T follicular helper cell (primary cell): ENCODE measurements around the gene MCU.

ENCODE experiments used
- DNase-seq: peaks from one replicate; pipeline ENCODE4 v3.0.0-alpha.2; 2020; ENCODE audit warnings: low read depth

The MCU gene

DNA sequence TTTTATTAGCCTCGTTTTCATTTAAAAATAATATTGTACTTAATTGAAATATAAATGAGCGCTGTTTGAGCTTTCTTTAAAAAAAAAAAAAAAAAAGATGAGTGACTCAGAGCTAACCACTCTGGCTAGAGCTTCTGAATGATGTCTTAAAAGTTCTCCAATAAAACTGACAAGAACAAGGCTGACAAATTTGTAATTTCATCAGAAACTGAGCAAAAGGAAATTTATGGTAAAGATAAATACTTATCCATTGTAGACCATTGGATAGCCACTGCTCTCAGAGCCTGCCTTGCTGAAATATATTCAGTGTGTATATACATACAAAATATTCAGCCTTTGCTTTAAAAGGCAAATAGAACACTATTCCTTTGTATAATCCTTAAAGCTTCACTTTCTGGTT lies 110.4 kb downstream of the MCU start:
- DNase-seq = no peak

DNA sequence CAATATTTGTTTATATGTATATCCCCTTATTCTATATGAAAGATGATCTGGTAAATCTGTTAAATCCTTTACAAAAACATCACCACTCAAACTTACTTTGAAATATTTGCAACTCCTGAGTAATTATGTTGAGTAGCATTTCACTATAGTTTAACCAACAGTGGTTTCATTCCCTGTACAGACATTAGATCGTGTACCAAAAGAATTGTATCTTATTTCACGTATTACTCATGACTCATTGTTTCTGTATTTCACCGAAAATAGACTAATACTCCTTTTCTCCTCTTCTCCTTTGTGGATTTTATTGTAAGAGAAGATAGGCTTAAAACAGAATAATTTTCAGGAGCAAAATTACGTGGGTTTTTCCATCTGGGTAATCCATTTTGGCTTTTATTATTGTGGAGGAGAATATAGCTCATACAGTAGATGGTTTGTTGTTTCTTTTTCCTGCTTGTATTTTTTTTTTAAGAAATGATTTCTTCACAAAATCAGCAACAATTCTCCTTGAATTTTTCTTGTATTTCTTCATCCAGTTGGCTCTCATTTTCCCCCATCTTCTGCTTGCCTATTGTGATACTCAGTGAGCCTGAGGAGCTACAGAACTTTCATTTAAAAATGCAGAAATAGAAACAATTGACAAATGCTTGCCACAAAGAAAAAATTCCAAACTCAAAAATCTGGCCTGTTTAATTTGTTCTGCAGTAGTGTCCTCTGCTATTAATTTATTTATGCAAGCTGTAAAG lies 111.0 kb downstream of the MCU start:
- DNase-seq = no peak

DNA sequence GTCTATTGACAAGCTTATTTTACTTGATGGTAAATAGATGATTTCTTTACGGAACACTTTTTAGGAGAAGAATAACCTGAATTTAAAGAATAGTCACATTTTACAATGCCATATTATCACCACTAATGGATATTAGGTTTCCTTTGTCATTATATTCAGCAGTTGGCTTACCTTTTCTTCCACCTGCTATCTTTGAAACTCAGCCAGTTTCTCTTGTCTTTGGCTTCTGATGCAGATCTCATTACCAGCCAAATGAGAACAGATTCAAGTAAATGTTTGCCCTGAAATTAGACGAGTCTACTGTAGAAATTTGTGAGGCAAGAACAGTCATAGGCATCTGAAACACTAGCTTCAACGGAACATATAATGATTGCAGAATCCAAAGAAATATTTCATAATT lies 116.1 kb downstream of the MCU start:
- DNase-seq = no peak

DNA sequence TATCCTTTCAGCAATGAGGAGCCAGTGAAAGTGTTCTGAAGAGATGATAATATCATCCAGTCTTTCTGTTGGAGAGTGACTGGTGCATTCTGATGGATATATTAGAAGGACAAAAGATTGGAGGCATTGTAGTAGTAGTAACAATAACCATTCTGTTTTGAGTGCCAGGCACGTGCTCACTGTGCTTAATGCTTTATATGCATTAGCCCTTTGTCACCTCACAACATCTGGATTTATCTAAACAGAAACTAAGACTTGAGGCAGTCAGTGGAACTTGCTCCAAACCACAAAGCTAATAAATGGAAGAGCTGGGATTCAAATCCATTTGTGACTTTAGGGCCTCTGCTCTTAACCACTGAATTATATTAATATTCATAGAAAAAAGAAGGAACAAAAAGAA lies 117.1 kb downstream of the MCU start:
- no peak for DNase-seq

DNA sequence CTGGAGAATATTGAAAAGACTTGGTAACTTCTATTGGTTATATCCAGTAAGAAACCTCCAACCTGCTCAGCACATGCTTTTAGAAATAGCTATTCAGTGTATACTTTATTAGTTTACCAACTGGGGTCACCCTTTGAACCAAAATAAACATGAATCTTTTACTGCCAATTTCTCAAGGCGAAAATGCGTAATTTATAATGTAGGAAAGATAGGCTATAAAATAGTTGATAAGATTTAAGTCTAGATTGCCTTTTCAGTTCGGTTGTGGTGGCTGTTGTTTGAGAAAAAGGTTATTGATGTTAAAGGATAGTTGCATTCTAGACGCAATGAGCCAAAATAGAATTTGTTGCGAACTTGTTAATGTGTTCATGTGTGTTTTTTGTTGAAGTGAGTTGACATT lies 119.0 kb downstream of the MCU start:
- no peak for DNase-seq

DNA sequence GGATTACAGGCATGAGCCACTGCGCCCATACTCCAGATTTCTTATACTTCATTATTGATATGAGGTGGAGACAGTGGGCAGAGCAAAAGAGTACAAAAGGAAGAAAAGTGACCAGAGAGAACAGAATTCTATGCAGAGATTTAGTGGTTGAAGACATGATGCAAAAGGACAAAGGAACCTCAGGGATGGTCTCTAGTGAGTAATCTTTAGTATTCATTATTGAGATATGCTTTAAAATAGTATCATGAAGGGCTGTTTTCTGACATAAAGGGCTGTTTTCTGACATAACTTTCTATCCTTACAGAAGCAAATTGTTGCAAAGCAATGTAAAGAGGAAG lies 120.4 kb downstream of the MCU start:
- DNase-seq = no peak

DNA sequence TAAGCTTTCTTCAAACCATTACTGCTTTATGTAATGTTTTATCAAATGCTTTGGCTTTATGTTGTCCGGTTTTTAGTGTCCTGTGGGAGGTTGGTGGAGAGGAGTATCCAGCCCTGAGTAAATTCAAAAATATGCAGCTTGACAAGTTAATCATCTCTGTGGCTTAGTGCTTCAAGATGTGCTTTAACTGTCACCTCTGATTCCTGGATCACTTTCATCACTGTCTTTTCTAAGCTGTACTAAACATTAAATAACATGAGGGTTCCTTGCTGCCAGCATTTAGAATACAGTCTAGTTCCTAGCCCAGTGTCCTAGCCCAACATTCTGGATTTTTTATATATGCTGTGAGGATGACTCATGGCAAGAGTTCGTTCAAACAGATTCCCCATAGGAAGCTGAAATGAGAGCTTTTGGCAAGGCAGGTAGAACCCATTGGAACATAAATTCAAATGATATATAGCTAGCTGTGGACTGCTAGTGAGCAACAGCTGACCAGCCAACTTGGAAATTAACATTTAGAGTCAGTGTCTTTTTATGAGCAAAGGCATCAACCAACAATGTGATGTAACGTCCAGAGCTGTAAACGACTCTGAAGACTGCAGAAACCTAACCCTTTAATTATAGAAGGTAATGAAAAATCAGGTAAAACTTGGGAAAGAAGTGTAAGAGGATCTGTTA lies 120.9 kb downstream of the MCU start:
- DNase-seq = no peak

DNA sequence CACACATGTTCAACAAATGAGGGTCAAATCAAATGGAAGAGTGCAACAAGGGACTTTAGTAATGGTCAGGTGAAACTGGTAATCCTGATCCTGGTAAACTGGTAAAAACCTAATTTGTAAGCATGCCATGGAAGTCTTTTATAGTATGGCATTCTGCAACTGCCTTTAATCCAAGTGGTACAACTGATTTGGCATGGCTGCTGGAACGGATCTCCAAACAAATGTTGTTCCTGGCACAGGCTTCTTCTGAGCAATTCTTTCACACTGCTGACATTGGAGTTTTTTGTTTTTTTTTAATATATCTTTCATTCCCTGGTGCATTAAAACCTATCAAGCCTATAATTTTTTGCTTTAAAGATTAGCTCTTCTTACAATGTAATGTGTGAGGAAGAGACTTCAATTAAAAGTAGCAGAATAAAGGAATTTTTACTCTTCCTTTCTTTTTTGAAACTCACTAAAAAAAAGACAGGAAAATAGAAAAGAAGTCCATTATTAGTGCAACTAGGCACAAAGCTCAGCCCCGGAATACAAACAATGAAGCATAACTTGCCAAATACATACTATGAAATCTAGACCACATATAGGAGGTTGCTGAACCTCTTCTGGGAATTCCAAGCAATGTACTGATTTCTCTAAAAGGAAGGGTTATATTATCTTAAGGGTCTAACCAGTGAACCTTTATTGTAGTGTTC lies 122.3 kb downstream of the MCU start:
- no peak for DNase-seq

DNA sequence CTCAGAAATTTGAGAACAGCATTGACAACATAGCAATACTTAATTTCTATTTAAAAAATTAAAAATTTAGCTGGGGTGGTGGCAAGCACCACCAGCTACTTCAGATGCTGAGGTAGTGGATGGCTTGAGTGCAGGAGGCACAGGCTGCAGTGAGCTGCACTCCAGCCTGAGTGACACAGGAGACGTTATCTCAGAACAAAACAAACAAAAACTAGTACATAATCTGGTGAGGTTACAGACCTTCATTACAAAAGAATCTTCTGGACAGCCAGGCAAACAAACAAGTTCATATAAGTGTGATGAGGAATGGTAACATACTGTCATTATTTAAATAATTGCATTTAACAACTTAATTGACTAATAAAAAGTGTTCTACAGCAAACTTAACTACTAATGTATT lies 124.6 kb downstream of the MCU start:
- DNase-seq = no peak

DNA sequence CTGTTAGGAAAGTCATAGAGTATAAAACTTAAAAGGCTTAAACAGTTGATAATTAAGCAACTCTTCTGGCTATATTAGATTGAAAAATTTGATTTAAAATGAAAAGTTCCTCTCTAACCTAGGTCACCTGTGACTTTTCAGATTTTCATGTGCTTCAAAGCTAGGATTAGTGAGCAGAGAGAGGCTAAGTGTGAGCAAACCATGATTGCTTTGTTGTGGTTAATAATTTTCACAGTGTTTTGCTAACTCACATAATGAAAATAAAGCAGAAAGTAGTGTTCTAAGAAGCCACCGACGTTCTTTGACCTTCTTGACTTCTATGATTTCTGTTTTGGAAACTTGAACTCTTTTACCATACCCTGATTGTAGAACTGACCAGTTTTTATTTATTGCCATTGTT lies 126.1 kb downstream of the MCU start:
- no peak for DNase-seq

DNA sequence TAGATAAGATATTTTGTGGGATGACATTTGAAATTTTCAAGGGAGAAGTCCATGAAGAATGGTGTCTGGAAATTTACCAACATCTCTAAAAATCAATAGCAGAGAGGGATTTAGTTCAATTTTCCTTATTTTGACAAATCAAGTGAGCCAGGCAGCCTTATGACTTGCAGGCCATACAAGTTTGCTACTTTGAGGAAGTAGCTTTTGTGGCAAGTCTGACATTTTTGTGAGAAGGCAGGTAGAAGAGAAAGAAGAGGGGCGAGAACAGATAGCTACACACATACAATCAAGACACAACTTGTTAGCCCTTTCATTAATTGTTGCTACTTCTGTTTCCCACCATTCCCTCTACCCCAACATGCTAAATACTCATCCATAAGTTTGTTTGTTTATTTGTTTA lies 127.1 kb downstream of the MCU start:
- no peak for DNase-seq

DNA sequence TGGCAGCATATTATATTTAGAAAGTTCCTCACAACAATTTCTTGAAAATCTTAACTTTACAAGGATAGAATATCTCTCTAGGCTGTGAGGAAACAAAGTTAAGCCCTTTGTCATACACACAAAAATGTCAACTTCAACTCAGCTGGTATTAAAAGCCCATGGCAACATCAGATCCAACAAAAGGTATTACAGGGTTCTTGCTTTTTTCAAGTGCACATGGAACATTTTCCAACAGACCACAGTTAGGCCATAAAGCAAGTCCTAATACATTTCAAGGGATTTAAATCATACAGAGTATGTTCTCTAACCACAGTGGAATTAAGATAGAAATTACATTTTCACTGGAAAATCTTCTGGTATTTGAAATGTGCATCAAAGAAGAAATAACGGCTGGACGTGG lies 129.7 kb downstream of the MCU start:
- DNase-seq = no peak

DNA sequence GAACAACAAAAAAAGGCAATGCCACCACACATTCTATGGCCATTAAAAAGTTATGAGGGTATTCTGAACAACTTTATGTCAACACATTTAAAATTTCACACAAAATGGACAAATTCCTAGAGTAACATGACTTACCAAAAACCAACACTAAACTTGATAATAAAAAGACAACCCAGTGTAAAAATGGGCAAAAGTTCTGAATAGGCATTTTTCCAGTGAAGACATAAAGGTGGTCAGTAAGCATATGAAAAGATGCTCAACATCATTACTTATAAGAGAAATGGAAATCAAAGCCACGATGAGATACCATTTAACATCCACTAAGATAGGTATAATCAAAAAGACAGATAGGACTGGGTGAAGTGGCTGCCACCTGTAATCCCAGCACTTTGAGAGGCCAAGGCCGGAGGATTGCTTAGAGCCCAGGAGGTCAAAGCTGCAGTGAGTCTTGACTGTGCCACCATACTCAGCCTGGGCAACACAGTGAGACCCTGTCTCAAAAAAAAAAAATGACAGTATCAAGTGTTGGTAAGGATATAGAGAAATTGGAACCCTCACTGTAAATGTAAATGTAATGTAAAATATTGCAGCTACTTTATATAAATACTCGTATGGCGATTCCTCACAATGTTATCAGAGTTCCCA lies 130.5 kb downstream of the MCU start:
- no peak for DNase-seq

DNA sequence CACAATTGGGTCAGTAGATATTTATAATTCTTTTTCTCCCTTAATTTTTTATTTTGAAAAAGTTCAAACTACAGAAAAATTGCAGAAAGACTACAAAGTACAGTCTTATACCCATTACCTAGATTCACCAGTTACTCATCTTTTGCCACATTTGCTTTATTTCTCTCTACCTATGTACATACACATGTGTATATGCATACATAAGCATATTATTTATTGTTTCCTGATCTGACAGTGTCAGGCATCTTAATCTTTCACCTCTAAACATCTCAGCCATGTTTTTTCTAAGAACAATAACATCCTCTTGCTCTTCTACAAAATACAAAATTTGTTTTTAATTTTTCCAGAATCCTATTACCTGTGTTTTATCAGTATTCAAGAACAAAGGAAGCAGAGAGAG lies 133.2 kb downstream of the MCU start:
- DNase-seq = no peak

DNA sequence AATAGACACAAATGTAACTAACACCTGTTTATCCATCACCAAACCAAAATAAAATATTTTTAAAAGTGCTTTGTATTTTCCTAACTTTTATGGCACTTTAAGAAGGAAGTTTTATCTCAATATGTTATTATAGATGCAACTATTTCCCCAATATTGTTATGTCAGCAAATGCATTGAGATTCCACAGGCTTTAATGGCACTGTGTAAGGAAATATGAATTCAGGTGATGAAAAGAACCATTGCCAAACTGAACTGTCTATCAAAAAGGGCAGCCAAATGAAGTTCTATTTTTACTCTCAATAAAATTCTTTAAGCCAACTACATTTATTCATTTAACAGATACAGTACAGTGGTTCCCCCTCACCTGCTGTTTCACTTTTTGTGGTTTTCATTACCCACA lies 134.4 kb downstream of the MCU start:
- DNase-seq = no peak

DNA sequence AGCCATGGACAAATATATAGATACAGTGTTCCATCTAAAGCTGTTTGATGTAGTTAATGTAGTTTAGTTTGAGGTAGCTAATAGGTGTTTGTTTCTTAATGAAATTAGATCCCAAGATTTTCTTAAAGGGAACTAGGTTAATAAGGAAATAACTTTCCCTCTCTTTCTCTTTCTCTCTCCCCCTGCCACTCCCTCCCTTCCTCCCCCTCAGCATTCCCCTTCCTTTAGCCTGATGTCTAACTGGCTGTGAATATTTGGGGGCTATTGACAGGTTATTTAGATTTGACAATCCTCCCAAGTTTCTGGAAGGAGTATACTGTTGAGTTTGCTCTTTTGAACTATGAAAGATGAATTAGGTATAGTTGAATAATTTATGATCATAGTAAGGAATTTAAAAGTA lies 136.4 kb downstream of the MCU start:
- no peak for DNase-seq

DNA sequence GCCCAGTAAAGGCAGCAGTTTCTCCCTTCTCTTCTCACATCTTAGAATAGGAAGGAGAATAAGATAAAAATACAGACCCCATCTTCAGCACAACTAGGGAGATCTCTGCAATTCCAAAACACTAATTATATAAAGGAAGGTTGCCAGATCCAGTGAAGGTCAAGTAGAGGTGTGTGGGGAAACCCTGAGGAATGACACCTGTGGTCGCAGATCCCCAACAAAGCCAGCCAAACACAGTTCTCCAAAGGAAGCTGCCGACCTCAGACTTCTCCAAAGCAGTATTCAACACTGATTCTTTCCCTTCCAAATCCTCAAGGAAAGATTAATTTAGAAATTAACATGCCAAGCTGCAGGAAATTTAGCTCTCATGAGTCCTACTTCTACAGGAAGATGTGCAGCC lies 138.7 kb downstream of the MCU start:
- DNase-seq = no peak

DNA sequence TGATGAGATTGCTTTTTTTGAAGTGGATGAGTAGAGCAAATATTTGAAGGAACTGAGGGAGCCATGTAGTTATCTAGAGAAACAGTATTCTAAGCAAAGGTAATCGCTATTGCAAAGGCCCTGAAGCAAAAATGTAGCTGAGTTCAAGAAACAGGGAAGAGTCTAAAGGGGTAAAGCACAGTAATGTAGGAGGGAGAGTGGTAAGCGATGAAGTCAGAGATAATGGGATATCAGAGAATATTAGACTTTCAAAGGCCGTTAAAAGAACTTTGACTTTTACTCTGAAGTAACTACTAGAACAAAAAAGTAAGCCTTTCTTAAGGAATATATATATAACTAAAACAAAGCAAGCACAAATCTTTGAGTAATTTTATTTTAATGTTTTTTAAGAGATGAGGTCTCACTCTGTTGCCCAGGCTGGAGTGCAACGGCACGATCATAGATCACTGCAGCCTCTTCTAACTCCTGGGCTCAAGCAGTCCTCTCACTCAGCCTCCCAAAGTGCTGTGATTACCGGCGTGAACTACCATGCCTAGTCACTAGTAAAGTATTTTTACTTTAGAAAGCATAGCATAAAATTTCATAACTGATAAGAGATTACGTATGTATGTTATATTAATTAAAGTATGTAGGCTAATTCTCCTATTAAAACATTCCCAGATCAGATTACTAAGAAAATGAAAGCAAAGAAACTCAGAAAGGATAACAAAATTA lies 139.9 kb downstream of the MCU start:
- no peak for DNase-seq

DNA sequence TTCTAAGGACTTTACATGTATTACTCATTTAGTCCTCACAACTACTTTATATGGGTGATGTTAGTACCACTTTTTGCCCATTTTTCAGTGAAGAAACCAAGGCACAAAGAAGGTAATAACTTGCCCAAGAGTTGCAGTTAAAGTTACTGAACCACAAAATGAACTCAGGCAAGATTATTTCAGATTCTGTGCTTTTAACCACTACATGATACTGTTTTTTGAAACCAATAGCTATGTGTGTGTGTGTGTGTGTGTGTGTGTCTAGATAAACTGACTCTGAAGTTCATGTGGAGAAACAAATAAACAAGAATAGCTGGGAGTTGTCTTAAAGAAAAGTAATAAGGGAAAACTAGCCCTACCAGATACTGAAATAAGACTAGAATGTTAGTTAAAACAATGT lies 140.8 kb downstream of the MCU start:
- no peak for DNase-seq

DNA sequence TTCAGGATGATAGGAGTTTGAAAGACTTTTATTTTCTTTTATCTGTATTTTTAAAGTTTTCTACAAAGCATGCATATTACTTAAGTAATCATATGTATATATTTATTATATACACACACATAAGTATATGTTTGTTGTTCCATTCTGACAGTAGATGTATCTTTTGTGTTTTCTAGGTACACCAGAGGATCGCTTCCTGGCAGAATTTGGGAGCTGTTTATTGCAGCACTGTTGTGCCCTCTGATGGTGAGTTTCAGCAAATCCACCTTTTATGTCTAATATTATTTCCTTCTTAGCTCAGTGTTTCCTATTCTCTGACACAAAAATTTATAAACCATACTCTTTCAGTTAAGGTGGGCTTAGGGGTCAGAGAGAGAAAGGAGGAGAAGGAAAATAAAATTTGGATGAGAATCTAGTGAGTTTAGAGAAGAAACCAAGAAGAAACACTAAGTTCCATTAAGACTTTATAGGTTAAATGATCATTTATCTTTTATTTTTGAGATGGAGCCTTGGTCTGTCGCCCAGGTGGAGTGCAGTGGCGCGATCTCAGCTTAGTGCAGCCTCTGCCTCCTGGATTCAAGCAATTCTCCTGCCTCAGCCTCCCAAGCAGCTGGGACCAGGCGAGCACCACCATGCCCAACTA lies 142.4 kb downstream of the MCU start:
- peak; percentile 21 for DNase-seq

DNA sequence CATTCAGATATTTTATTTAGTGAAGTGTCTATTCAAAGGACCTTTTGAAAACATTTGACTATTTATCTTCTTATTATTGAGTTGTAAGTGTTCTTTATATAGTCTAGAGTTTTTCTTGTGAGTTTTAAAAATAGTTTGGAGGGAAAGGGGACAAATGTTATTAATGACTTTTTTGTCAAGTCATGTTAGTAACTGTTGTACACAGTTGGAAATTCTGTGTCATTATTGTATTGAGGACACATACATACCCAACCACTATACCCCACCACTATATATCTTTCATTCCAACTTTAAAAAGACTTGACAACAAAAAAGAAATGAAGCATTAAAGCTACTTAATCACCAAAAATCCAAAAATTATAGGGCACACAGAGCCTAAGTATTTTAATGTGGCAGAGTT lies 148.4 kb downstream of the MCU start:
- DNase-seq = no peak

DNA sequence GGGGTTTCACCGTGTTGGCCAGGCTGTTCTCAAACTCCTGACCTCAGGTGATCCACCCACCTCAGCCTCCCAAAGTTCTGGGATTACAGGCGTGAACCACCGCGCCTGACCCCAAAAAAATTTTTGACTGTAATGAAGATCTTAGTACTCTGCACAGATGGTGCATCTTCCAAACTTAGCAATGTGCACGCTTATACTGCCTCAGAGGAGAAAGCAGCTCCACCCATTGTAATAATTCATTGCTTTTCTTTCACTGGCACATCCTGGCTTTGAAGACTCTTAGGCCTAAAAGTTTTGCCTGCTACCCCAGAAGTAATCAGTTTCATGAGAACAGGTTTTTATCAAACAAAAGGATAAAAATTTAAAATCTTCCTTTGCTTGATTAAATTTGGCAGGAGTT lies 149.5 kb downstream of the MCU start:
- DNase-seq = no peak
